GM21367 (cell line): ENCODE results near the gene BANF2.
"Not testable (repeated sequence)": the region's sequence is repeated elsewhere in the genome, so short reads cannot be mapped to it uniquely, and the experiment has no call there.

Experiments used
- ATAC-seq: cut with Tn5 transposase; IDR thresholded peaks from one replicate; pipeline ENCODE4 v1.9.1; 2021; ENCODE audit not compliant: unreplicated experiment

The BANF2 gene

GRCh38 chr20:17699931-17700351, at the start of gene BANF2:
Gene BANF2 (plus strand): TSS chr20:17699966. CDS start chr20:17725026, 25,060 bp downstream.
- ATAC-seq: no peak

DNA sequence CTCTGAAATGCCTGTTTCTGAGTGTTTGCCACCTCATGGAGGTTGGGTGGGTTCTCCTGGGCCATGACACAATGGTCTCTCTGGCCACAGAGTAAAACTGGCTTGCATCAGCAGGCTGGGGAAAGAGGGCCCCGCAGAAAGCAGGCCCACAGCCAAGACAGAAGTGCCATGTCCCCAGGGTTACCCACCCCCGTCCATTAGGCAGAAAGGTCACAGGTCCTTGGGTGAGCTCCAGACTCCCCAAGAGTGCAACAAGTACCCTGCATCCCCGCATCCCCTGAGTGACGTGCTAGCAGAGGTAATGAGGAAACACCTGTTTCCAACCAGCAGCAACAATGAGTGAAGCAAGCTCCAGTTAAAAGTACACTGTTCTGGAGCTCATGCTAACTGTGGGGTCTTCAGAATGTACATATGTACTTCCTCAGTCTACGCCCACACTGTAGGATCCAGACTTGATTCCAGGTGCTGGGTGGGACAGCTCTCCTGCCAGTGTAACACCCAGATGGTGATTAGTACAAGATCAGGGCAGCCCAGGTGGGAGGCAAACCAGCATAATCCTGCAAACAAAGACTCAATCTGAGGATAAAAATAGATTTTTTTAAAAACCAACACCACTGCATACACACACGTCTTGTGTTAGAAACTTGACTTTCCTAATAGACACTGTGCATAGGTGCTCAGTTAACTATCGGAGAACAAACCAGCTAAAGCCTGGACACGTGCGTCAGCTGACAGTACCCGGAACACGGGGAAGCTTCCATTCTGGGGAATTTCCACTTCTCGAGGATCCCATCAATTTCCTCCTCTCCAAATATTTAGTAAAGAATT, 49.3 kb upstream of the BANF2 start:
- no peak for ATAC-seq

- no peak for ATAC-seq
These were observed 48.5 kb upstream of the BANF2 start for GRCh38 chr20:17651129-17651759.

DNA sequence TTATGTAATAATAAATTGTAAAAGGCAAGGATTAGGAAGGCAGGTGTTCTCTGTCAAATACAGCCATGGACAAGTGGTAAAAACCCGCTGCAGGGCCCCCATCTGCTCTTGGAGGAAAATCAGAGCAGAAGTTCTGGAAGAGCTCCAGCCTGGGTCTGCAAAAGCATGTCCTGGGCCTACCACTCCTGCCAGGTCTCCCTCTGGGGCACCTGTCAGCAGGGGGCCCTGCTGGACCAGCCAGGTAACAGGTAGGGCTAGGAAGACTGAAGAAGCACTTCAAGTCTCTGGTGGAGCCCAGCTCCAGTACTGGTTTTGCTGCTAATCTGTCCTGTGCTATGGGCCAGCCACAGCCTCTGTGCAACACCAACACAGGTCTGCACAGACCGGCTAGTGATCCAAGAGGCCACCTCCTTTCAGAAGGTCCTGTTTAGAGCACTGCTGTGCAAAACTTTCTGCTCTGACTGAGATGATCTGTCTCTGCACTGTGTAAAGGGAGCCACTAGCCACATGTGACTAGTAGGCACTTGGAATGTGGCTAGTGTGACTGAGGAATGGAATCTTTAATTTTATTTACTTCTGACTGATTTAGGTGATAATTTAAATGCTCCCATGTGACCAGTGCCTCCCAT, 47.9 kb upstream of the BANF2 start:
- no peak for ATAC-seq

DNA sequence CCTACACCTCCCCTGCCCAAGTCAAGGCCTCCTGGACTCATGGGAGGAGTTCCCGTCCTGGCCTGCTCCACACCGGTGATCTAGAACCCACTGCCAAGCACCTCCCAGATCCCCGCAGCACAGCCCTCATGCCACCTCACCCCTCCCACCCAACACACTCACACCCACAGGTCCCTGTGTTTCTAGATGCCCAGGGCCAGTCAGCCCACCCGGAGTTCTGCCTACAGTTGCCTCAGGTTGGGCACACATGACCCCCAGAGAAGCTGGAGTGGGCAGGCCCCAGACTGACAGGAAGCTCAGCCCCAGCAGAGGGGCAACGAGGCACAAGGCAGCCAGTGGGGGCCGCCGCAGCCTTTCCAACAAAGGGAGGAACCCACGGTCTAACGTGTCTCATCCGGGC, 47.4 kb upstream of the BANF2 start:
- ATAC-seq: no peak

- no peak for ATAC-seq
These were observed 45.7 kb upstream of the BANF2 start for GRCh38 chr20:17653835-17654648.

DNA sequence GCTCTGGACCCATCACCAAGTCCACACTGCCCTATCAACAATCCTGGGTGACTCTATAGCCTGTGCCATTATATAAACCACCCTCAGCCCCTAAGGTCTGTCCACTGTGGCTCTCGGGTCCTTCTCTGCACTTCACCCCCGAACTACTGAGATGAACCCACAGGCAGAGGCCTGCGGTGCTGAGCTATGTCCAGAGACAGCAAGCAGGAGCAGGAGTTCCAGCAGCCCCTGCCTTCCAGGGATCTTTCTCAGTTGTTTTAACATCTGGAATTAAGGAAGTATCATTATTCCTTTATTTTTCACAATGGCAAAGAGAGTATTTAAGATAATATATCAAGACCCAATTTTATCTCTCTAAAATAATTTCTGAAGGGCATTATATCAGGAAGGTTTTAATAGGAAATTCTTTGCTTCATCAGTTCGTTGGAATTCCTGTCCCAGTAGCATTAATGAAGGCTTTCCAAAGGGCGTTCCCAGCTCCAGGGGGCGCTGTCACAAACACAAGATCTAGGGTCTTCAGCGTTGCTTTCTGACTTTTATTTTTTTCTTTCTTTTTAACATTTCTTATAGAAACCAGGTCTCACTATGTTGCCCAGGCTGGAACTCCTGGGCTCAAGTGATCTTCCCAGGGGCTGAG, 45.0 kb upstream of the BANF2 start:
- no peak for ATAC-seq

DNA sequence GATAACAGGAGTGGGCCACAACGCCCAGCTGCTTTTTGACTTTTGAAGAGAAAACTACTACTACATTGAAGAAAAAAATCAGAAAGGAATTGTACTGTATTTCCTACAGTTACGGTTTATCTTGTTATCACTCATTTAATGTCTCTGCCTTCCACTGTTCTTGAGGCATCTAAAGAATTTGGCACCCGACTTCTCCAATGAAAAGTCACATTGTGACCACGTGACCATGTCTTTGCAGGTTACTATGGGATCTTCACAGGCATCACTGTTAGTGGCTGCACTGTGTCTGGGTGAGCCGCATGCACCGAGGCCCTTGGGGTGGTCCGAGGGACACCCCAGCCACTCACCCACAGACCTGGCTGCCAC, 44.5 kb upstream of the BANF2 start:
- no peak for ATAC-seq

DNA sequence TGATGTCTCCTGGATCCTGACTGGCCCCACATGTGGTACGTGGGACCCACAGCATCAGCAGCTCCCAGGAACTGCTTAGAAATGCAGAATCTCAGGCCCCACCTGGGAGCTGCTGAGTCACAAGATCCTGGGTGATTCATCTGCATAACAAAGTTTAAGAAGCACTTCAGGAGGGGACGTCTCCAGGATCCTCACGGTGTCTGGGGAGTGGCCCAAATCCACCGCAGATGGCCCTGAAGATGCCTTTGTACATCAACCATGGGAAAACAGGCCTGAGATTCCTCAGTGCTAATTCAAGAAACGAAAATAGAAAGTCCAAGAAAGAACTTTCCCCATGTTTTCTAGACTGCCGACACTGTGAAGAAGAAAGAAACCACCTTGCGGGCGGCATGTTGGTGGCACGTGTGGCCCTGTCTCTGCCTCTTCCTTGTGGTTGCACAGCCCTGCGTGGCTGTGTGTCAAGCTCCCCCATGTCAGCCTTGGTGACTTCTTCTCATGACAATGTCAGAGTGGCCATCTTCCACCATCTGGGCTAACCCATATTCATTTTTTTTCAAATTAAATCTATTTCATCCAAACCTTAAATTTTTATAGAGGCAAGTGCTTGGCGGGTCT, 43.8 kb upstream of the BANF2 start:
- no peak for ATAC-seq

DNA sequence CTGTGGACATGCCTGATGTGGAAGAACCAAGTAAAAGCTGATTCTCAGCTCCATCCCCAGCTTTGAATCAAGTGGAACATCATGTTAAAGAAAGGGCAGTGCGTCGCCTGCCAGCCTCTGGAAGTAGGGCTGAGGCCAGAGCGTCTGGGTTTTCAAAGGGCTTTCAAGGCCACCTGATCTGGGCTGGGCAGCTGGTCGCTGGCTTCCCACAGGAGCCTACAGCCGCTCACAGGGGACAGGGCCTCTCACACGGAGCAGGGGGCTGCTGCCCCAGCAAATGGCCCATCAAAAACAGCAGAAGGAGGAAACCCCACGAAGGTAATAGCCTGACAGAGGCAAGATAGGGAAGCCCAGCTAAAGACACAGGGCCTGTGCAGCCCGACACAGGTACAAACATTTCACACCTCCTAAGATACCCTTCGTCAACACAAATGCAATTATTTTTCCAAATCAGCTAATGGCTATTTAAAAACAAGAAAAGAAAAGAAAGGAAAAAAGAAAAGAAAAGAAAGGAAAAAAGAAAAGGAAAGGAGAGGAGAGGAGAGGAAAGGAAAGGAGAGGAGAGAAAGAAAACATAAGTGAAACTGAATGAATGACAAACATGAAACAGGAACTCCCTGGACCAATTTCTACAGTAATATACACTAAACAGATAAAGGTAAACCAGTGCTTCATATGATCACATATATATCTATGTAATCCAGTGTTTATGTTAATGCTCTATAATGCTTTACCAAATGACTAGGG, 42.5 kb upstream of the BANF2 start:
- ATAC-seq: no peak

- ATAC-seq: no peak
These were observed 41.7 kb upstream of the BANF2 start for GRCh38 chr20:17657898-17658647.

DNA sequence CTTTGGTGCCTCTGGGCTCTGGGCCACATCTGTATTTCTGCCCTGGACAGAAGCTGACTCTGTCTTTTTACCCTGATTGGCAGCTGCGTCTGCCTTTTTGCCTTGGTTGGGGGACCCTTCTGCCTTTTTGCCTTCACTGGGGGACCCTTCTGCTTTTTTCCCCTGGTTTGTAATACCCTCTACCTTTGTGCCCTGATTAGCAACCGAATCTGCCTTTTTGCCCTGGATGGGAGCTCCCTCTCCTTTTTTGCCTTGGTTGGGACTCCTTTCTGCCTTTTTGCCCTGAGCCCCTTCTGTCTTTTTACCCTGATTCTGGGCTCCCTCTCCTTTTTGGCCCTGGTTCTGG, 41.1 kb upstream of the BANF2 start:
- ATAC-seq: no peak

GRCh38 chr20:17659344-17659743, 40.4 kb upstream of the BANF2 start:
- not testable (repeated sequence) for ATAC-seq

DNA sequence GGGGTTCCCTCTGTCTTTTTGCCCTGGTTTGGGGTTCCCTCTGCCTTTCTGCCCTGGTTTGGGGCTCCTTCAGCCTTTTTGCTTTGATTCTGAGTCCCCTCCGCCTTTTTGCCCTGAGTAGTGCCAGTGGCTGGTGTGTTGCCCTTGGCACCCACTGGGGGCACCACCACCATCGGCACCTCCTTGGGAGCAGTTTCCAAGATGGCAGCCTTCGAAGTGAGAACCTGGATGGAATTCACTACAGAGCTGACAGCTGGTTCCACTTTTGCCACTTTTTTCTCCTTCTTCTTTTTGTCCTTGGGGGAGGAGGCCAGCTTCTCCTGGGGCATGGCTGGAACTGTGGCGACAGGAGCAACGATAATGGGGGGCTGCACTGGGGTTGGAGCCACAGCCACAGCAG, 40.0 kb upstream of the BANF2 start:
- no peak for ATAC-seq

DNA sequence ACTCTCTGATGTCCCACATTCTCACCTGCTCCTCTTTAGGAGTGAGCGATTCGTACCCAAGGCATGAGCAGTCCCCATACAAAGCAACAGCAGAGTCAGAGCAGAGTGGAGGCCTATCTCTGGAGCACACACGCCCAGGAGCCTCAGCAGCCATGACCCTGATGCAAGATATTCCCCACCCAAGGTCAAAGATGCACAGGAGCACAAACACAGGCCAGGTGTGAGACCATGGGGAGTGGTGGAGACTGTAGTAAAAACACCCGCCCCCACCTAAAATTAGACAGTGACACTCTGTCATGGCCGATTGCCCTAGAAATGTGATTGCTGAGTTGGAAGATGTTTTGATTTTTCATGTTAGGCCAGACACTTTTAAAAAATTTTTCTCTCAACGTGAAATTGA, 39.1 kb upstream of the BANF2 start:
- ATAC-seq: no peak

DNA sequence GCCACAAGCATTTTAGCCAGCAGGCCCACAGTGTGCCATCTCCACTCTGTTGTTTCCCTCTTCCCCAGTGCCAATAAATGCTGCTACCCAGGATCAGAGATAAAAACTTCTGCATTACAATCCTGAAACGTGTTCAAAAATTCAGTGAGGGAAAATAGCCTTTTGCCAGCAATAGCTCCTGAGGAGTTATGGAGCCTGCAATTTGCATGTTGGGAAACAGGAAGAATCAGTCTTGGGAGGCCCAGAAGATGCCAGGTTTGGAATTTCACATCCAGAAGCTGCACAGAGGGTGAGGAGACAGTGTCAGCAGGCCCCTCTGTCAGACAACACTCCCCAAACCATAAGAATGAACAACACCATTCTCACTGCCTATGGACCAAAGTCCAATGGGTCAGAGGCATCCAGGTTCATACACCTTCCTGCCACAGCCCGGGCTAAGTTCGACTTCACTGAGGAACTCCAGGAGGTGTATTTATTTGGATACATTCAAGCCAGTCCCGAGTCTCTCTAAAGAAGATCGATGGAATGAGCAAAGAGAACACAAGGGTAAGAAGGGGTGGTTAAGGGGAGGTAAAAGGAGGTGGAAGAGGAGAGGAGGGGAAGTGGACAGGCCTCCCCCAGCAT, 38.5 kb upstream of the BANF2 start:
- ATAC-seq: no peak

DNA sequence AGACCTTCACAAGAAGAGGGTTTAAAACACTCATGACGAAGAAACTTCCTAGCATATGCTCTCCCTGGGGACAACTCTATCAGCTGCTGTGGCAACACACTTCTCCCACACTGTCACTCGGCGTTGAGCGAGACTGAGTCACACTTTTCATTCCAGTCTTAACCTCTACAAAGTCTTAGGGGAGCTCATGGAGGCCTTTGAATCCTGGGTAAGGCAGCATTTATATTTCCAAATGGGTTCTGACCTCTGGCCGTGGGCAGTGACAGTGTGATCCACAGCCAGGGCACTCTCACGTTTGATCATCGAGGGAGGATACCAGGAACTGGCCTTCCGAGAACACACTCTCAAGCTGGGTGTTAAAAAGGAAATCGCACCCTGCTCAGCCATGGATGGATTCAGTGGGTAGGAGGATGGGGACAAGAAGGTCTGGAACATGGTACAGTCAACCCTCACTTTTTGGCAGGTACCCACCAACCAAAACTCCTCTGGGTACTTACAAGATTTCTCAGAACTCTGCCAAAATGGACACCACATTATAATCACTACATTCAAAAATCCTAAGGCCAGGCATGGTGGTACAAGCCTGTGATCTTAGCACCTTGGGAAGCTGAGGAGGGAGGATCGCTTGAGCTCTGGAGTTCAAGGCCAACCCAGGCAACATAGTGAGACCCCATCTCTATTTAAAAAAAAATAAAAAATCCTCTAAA, 37.3 kb upstream of the BANF2 start:
- no peak for ATAC-seq

- no peak for ATAC-seq
These were observed 36.7 kb upstream of the BANF2 start for GRCh38 chr20:17663040-17663399.
